Transverse colon (tissue), 4 donors: ENCODE data around the gene SLC2A13.
"Not testable (repeated sequence)": the region's sequence is repeated elsewhere in the genome, so short reads cannot be mapped to it uniquely, and the experiment has no call there.

Experiments used
- EP300 ChIP-seq: sonication (generic); formaldehyde crosslinking; IDR thresholded peaks from one replicate; pipeline ENCODE4 v1.6.1; 2017; ENCODE audit warnings: antibody characterized with exemption, low read depth
- POLR2A ChIP-seq: fragments of 450-650 bp; IDR thresholded peaks from one replicate; pipeline ENCODE4 v1.6.1; 2016; ENCODE audit warnings: antibody characterized with exemption, mild to moderate bottlenecking, moderate library complexity
- POLR2AphosphoS5 ChIP-seq, 3 donors: sonication (generic); formaldehyde crosslinking; IDR thresholded peaks; one replicate each; pipeline ENCODE4 v1.6.1; 2016; ENCODE audit warnings: antibody characterized with exemption in 3 of 3
- TF ChIP-seq, protein P1 (sequence below), 5 experiments: fragments of 200-600 bp in 3 of 5; fragments of 450-650 bp in 2 of 5; sonication (generic) in 3 of 5; IDR thresholded peaks; 1 replicate in 2 of 5; 2 replicates in 3 of 5; pipeline ENCODE4 v1.5.1; 2016 to 2017; ENCODE audit warnings: antibody characterized with exemption in 5 of 5, inconsistent platforms in 3 of 5, mild to moderate bottlenecking in 2 of 5, moderate library complexity in 1 of 5

DNA sequence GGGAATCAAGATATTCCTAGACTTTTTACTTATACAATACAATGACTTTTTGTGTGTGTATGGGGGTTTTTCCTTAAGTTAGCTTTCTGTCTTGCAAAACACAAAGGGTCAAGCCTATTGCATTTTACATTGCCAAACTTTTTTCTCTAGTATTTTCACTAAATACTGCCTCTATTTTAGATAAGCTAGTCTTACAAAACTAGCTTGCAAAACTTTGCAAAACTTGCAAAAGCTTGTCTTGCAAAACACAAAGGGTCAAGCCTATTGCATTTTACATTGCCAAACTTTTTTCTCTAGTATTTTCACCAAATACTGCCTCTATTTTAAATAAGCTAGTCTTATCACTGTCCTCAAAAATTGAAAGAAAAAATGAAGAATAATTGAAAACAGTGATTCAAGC is 183.3 kb downstream of the SLC2A13 start:
- TF ChIP-seq, protein P1, sequence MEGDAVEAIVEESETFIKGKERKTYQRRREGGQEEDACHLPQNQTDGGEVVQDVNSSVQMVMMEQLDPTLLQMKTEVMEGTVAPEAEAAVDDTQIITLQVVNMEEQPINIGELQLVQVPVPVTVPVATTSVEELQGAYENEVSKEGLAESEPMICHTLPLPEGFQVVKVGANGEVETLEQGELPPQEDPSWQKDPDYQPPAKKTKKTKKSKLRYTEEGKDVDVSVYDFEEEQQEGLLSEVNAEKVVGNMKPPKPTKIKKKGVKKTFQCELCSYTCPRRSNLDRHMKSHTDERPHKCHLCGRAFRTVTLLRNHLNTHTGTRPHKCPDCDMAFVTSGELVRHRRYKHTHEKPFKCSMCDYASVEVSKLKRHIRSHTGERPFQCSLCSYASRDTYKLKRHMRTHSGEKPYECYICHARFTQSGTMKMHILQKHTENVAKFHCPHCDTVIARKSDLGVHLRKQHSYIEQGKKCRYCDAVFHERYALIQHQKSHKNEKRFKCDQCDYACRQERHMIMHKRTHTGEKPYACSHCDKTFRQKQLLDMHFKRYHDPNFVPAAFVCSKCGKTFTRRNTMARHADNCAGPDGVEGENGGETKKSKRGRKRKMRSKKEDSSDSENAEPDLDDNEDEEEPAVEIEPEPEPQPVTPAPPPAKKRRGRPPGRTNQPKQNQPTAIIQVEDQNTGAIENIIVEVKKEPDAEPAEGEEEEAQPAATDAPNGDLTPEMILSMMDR (IDR thresholded peaks at IDR 0.05), result not testable (repeated sequence)
- not testable (repeated sequence) for TF ChIP-seq POLR2AphosphoS5 (IDR thresholded peaks at IDR 0.05); POLR2A; EP300
